CD4-positive, alpha-beta T cell treated with Interleukin-12 subunit alpha and Interleukin-12 subunit beta, for 1 hour (primary cell): ENCODE data around the gene ZDHHC13.

Experiments
- DNase-seq: peaks from one replicate; pipeline ENCODE4 v3.0.0-alpha.2; 2020

The ZDHHC13 gene

GRCh38 chr11:19173004-19173689, 56.2 kb downstream of the ZDHHC13 start:
- DNase-seq: no peak

- no peak for DNase-seq
Observed at GRCh38 chr11:19173964-19174638, 57.1 kb downstream of the ZDHHC13 start.

GRCh38 chr11:19176629-19177186, 59.7 kb downstream of the ZDHHC13 start:
- DNase-seq: no peak

- no peak for DNase-seq
Observed at GRCh38 chr11:19181531-19182261, 64.7 kb downstream of the ZDHHC13 start.

GRCh38 chr11:19183646-19184045, 66.7 kb downstream of the ZDHHC13 start:
- DNase-seq: no peak

GRCh38 chr11:19185036-19185435, 68.1 kb downstream of the ZDHHC13 start:
- DNase-seq: no peak

GRCh38 chr11:19185516-19186052, 68.6 kb downstream of the ZDHHC13 start:
- DNase-seq: no peak

- DNase-seq: no peak
Observed at GRCh38 chr11:19187114-19187832, 70.3 kb downstream of the ZDHHC13 start.

GRCh38 chr11:19187833-19188258, 70.9 kb downstream of the ZDHHC13 start:
- no peak for DNase-seq

GRCh38 chr11:19191530-19192169, 74.7 kb downstream of the ZDHHC13 start:
- no peak for DNase-seq

GRCh38 chr11:19193916-19194315, 76.9 kb downstream of the ZDHHC13 start:
- DNase-seq: no peak

GRCh38 chr11:19194620-19195308, 77.8 kb downstream of the ZDHHC13 start:
- DNase-seq: no peak

- DNase-seq: no peak
Observed at GRCh38 chr11:19196432-19196831, 79.5 kb downstream of the ZDHHC13 start.

GRCh38 chr11:19199048-19199447, 82.1 kb downstream of the ZDHHC13 start:
- no peak for DNase-seq

- DNase-seq: no peak
Observed at GRCh38 chr11:19199771-19200170, 82.8 kb downstream of the ZDHHC13 start.

GRCh38 chr11:19200410-19201201, 83.6 kb downstream of the ZDHHC13 start:
- DNase-seq: no peak

GRCh38 chr11:19201737-19202605, 85.0 kb downstream of the ZDHHC13 start, which contains the start of gene CSRP3:
TSS of gene CSRP3 (minus strand) at chr11:19201983. CDS start at chr11:19192448, 9,535 bp downstream.
- DNase-seq: no peak

GRCh38 chr11:19204836-19205235, 87.9 kb downstream of the ZDHHC13 start:
- no peak for DNase-seq

GRCh38 chr11:19208181-19208580, 91.2 kb downstream of the ZDHHC13 start:
- no peak for DNase-seq
